H1 (cell line): ENCODE results near the gene ANXA2. TPM values are rescaled to one million over a fixed set of nuclear protein-coding genes. Genes with fewer than 3 reads are reported as not detected.

ENCODE experiments used
- CTCF ChIA-PET: fragments of 300-600 bp; sonication (Branson Sonifier 250); formaldehyde crosslinking; loops from one replicate; lab custom pipeline; 2021; ENCODE audit not compliant: partially characterized antibody; lab: Charles Lee
- POLR2A ChIA-PET: fragments of 300-600 bp; sonication (Branson Sonifier 250); formaldehyde crosslinking; loops from one replicate; lab custom pipeline; 2021; ENCODE audit warnings: inconsistent platforms; ENCODE audit not compliant: partially characterized antibody; lab: Charles Lee
- DNase-seq, 2 experiments: peaks; one replicate each; pipeline versions ENCODE4 v3.0.0 to v3.0.0-alpha.2; 2010 to 2022; ENCODE audit warnings: low spot score in 2 of 2, low read depth in 1 of 2, mixed read lengths in 1 of 2
- FAIRE-seq: peaks from 2 replicates; lab custom pipeline; 2011; peaks lifted over from hg19 to GRCh38; lab: Jason Lieb, UNC
- H2AFZ ChIP-seq: 2 replicates; pipeline ENCODE4 v1.8.1; 2012; ENCODE audit warnings: low read length, inconsistent platforms
- H2AK5ac ChIP-seq: 2 replicates; pipeline ENCODE4 v1.6.1; 2013; ENCODE audit warnings: low read depth, low read length
- H2BK120ac ChIP-seq: replicated peaks from 2 replicates; pipeline ENCODE3; 2013; ENCODE audit warnings: low read depth, low read length, inconsistent platforms
- H2BK12ac ChIP-seq: 2 replicates; pipeline ENCODE4 v1.6.1; 2013; ENCODE audit warnings: low read depth, low read length
- H2BK15ac ChIP-seq: 2 replicates; pipeline ENCODE4 v1.6.1; 2013; ENCODE audit warnings: low read length
- H2BK20ac ChIP-seq: 2 replicates; pipeline ENCODE4 v1.6.1; 2013; ENCODE audit warnings: low read length
- H2BK5ac ChIP-seq: 2 replicates; pipeline ENCODE4 v1.6.1; 2013; ENCODE audit warnings: low read depth, low read length
- H3K14ac ChIP-seq: 2 replicates; pipeline ENCODE4 v1.6.1; 2013; ENCODE audit warnings: inconsistent platforms; ENCODE audit not compliant: insufficient read length
- H3K18ac ChIP-seq: 2 replicates; pipeline ENCODE4 v1.6.1; 2013; ENCODE audit warnings: low read length; ENCODE audit errors: extremely low read depth
- H3K23ac ChIP-seq: 2 replicates; pipeline ENCODE4 v1.6.1; 2013; ENCODE audit warnings: inconsistent platforms; ENCODE audit not compliant: insufficient read length
- H3K23me2 ChIP-seq: 2 replicates; pipeline ENCODE4 v1.6.1; 2013; ENCODE audit warnings: low read depth, low read length
- H3K27ac ChIP-seq: 2 replicates; pipeline ENCODE4 v1.6.1; 2011; ENCODE audit warnings: low read depth, low read length, inconsistent platforms
- H3K27me3 ChIP-seq, 4 experiments: replicated peaks in 1 of 4; 1 replicate in 1 of 4; 2 replicates in 3 of 4; pipeline versions ENCODE4 v1.6.1 to v1.8.1; 2011 to 2013; ENCODE audit warnings: low read length in 3 of 4, mild to moderate bottlenecking in 3 of 4, inconsistent platforms in 2 of 4, mixed read lengths in 2 of 4, moderate library complexity in 1 of 4; ENCODE audit not compliant: control insufficient read depth in 3 of 4, insufficient read depth in 3 of 4; ENCODE audit errors: extremely low read depth in 1 of 4
- H3K36me3 ChIP-seq, 4 experiments: 2 replicates each; pipeline versions ENCODE4 v1.6.1 to v1.8.1; 2011 to 2013; ENCODE audit warnings: mild to moderate bottlenecking in 4 of 4, low read length in 3 of 4, moderate library complexity in 2 of 4, control low read depth in 1 of 4, inconsistent platforms in 1 of 4; ENCODE audit not compliant: insufficient read depth in 4 of 4, control insufficient read depth in 2 of 4
- H3K4ac ChIP-seq: replicated peaks from 2 replicates; pipeline ENCODE3; 2013; ENCODE audit warnings: low read length, low read depth, mixed read lengths, inconsistent platforms; ENCODE audit not compliant: insufficient read length
- H3K4me1 ChIP-seq, 4 experiments: replicated peaks in 1 of 4; 1 replicate in 1 of 4; 2 replicates in 3 of 4; pipeline versions ENCODE4 v1.6.1 to v1.8.1; 2011 to 2013; ENCODE audit warnings: low read length in 3 of 4, inconsistent platforms in 2 of 4, mixed read lengths in 1 of 4; ENCODE audit not compliant: insufficient read depth in 4 of 4, control insufficient read depth in 3 of 4
- H3K4me2 ChIP-seq, 2 experiments: 2 replicates each; pipeline versions ENCODE4 v1.6.1 to v1.8.1; 2011 to 2013; ENCODE audit warnings: low read depth in 2 of 2, low read length in 2 of 2, control low read depth in 1 of 2, inconsistent platforms in 1 of 2, mild to moderate bottlenecking in 1 of 2; ENCODE audit not compliant: insufficient read depth in 1 of 2
- H3K4me3 ChIP-seq, 4 experiments: fragments of 200-600, 300-600 bp in 1 of 4; sonication (generic), shearing (Covaris generic), sonication (Bioruptor Twin) in 1 of 4; 2 replicates each; pipeline versions ENCODE4 v1.5.1 to v1.8.1; 2011 to 2016; ENCODE audit warnings: low read length in 4 of 4, low read depth in 3 of 4, control low read depth in 2 of 4, inconsistent platforms in 2 of 4, mild to moderate bottlenecking in 2 of 4, mixed read lengths in 1 of 4, moderate library complexity in 1 of 4; ENCODE audit not compliant: insufficient read depth in 2 of 4; ENCODE audit errors: extremely low read depth in 1 of 4
- H3K56ac ChIP-seq: replicated peaks from 2 replicates; pipeline ENCODE3; 2013; ENCODE audit warnings: low read depth, mild to moderate bottlenecking, mixed read lengths, low read length, inconsistent platforms; ENCODE audit not compliant: insufficient read length
- H3K79me1 ChIP-seq: 2 replicates; pipeline ENCODE4 v1.6.1; 2013; ENCODE audit warnings: low read depth, low read length, control low read depth
- H3K79me2 ChIP-seq, 2 experiments: 2 replicates each; pipeline versions ENCODE4 v1.6.1 to v1.8.1; 2012 to 2013; ENCODE audit warnings: low read length in 2 of 2, mild to moderate bottlenecking in 2 of 2, inconsistent platforms in 1 of 2; ENCODE audit not compliant: insufficient read depth in 2 of 2, control insufficient read depth in 1 of 2
- H3K9ac ChIP-seq, 4 experiments: replicated peaks in 1 of 4; 1 replicate in 1 of 4; 2 replicates in 3 of 4; pipeline versions ENCODE4 v1.6.1 to v1.8.1; 2011 to 2013; ENCODE audit warnings: low read depth in 3 of 4, low read length in 3 of 4, control low read depth in 2 of 4, mild to moderate bottlenecking in 2 of 4, moderate library complexity in 2 of 4, inconsistent platforms in 1 of 4; ENCODE audit errors: extremely low read depth in 1 of 4
- H3K9me3 ChIP-seq, 2 experiments: 2 replicates each; pipeline versions ENCODE4 v1.6.1 to v1.8.1; 2012 to 2013; ENCODE audit warnings: mild to moderate bottlenecking in 2 of 2, moderate library complexity in 2 of 2, control low read depth in 1 of 2, inconsistent platforms in 1 of 2, low read depth in 1 of 2, low read length in 1 of 2, mixed read lengths in 1 of 2; ENCODE audit not compliant: insufficient read depth in 2 of 2
- H4K20me1 ChIP-seq, 2 experiments: replicated peaks in 1 of 2; 2 replicates each; pipeline versions ENCODE3 to v1.8.1; 2011 to 2013; ENCODE audit warnings: inconsistent platforms in 2 of 2, low read length in 2 of 2, mild to moderate bottlenecking in 1 of 2; ENCODE audit not compliant: insufficient read depth in 2 of 2, control insufficient read depth in 1 of 2
- H4K5ac ChIP-seq: 2 replicates; pipeline ENCODE4 v1.6.1; 2013; ENCODE audit warnings: low read length, low read depth, mixed read lengths, inconsistent platforms; ENCODE audit not compliant: insufficient read length
- H4K8ac ChIP-seq: 2 replicates; pipeline ENCODE4 v1.8.0; 2013; ENCODE audit warnings: mild to moderate bottlenecking, moderate library complexity, low read length, inconsistent platforms; ENCODE audit not compliant: insufficient read depth; ENCODE audit errors: extremely low read depth
- H4K91ac ChIP-seq: replicated peaks from 2 replicates; pipeline ENCODE3; 2013; ENCODE audit warnings: low read length, mixed read lengths, inconsistent platforms; ENCODE audit not compliant: insufficient read length
- CHD2 ChIP-seq: IDR thresholded peaks from 2 replicates; pipeline ENCODE4 v1.6.1; 2012; ENCODE audit warnings: low read length, improper control_type of control experiment
- FOSL1 ChIP-seq: IDR thresholded peaks from 2 replicates; pipeline ENCODE4 v1.6.1; 2011; ENCODE audit warnings: mild to moderate bottlenecking, low read depth, low read length, moderate library complexity; ENCODE audit not compliant: insufficient read depth
- HDAC2 ChIP-seq, 2 experiments: fragments of 300-600 bp in 1 of 2; sonication (generic) in 1 of 2; IDR thresholded peaks; 2 replicates each; pipeline ENCODE4 v1.6.1; 2011 to 2012; ENCODE audit warnings: low read depth in 2 of 2, low read length in 2 of 2, mild to moderate bottlenecking in 2 of 2, moderate library complexity in 2 of 2, borderline replicate concordance in 1 of 2, inconsistent platforms in 1 of 2
- KDM4A ChIP-seq: IDR thresholded peaks from one replicate; pipeline ENCODE4 v1.7.1; 2012; ENCODE audit warnings: low read depth, mild to moderate bottlenecking, moderate library complexity, low read length, inconsistent platforms; ENCODE audit not compliant: severe bottlenecking
- MAFK ChIP-seq: IDR thresholded peaks from 2 replicates; pipeline ENCODE4 v1.6.1; 2012; ENCODE audit warnings: low read depth, mild to moderate bottlenecking, improper control_type of control experiment, low read length
- MAX ChIP-seq: IDR thresholded peaks from 2 replicates; pipeline ENCODE4 v1.6.1; 2012; ENCODE audit warnings: inconsistent platforms
- NANOG ChIP-seq: IDR thresholded peaks from 2 replicates; pipeline ENCODE4 v1.6.1; 2011; ENCODE audit warnings: low read length, low read depth, mild to moderate bottlenecking, inconsistent platforms; ENCODE audit not compliant: insufficient read depth, poor library complexity, severe bottlenecking
- RNF2 ChIP-seq: fragments of 200-900, 300-1000 bp; sonication (generic); IDR thresholded peaks from 2 replicates; pipeline ENCODE4 v1.7.1; 2016; ENCODE audit warnings: borderline replicate concordance, low read depth, mild to moderate bottlenecking, antibody characterized with exemption, low read length; ENCODE audit not compliant: poor library complexity, severe bottlenecking; ENCODE audit errors: missing control alignments
- SIN3A ChIP-seq, 2 experiments: IDR thresholded peaks in 1 of 2; conservative IDR thresholded peaks in 1 of 2; 2 replicates each; pipeline ENCODE4 v1.6.1; 2011 to 2012; ENCODE audit warnings: low read length in 2 of 2, improper control_type of control experiment in 1 of 2, low read depth in 1 of 2, mild to moderate bottlenecking in 1 of 2
- SUZ12 ChIP-seq: fragments of 200-600 bp; sonication (generic); IDR thresholded peaks from 2 replicates; pipeline ENCODE4 v1.6.1; 2012; ENCODE audit warnings: mild to moderate bottlenecking, inconsistent platforms, low read length, moderate library complexity, mixed read lengths
- ZNF274 ChIP-seq: IDR thresholded peaks from 2 replicates; pipeline ENCODE4 v1.7.0; 2012; ENCODE audit warnings: low read length, borderline replicate concordance; ENCODE audit errors: extremely low read depth
- WGBS, 2 experiments: shearing (Covaris generic) in 1 of 2; methylation state at CpG; one replicate each; pipeline versions ENCODE4 v1.1.6 to v1.1.7; 2013 to 2015; ENCODE audit warnings: low lambda C conversion rate in 2 of 2, mixed read lengths in 2 of 2, inconsistent platforms in 1 of 2, low coverage in 1 of 2, missing lambda C conversion rate in 1 of 2; ENCODE audit not compliant: insufficient replicate concordance in 2 of 2, insufficient coverage in 1 of 2, insufficient read length in 1 of 2; ENCODE audit errors: extremely low coverage in 1 of 2, missing lambda C conversion rate in 1 of 2; 5-methylcytosine and 5-hydroxymethylcytosine counted together
- polyA plus RNA-seq, 7 experiments: library from polyadenylated mRNA; depleted of rRNA in 3 of 7; stranded (reverse) in 5 of 7; unstranded in 2 of 7; fragments of >200 nt in 5 of 7; fragments of 200-250 nt in 2 of 7; gene quantifications; 1 replicate in 5 of 7; 2 replicates in 1 of 7; 4 replicates in 1 of 7; pipeline versions ENCODE4 v1.2.1 to v1.2.3, GENCODE V29; 2011 to 2013; ENCODE audit warnings: missing spikeins in 2 of 7, mixed read lengths in 2 of 7
- total RNA-seq: library from RNA; stranded (reverse); fragmentation: NEBNext Ultra II Directional; extraction: Animal tissue kit (Norgen Biotek cat#: 25700); gene quantifications from 2 replicates; pipeline ENCODE4 v1.2.1, GENCODE V29; 2021

Gene ANXA2
- total and polyA plus RNA-seq, 2 of the 8 experiments (the other 6 are each of a cell fraction or from before 2014, with no cell fraction given), result 178 to 217 TPM

GRCh38 chr15:60364612-60364924 is 33.2 kb downstream of the ANXA2 start:
- Histone ChIP-seq H2BK20ac (no peak overlapping the region), H4K5ac (no peak overlapping the region), H3K4me3 (no peak overlapping the region), H3K79me1 (no peaks in the 10 kb centered on the region), H3K27me3 (peaks cover 0 to 1% (median 0%) of the 10 kb centered on the region in 4 experiments; a peak in 1 of 7 replicates), H3K23me2 (no peaks in the 10 kb centered on the region), H3K56ac (no peak overlapping the region), H3K9me3 (no peaks in the 10 kb centered on the region; a peak in 1 of 4 replicates), H2AFZ (no peak overlapping the region), H3K79me2 (no peaks in the 10 kb centered on the region), H3K9ac (no peak overlapping the region), H3K14ac (no peak overlapping the region), H4K8ac (no peak overlapping the region), H2BK5ac (no peak overlapping the region), H3K36me3 (peaks cover 0 to 20% (median 4%) of the 10 kb centered on the region in 4 experiments; a peak in 5 of 8 replicates), H2BK120ac (no peak overlapping the region), H4K20me1 (no peaks in the 10 kb centered on the region), H2AK5ac (no peak overlapping the region), H3K4me1 (no peaks in the 10 kb centered on the region), H2BK12ac (no peak overlapping the region), H3K23ac (no peak overlapping the region), H3K4ac (no peak overlapping the region), H2BK15ac (no peak overlapping the region), H3K18ac (no peak overlapping the region), H3K27ac (no peak overlapping the region), H3K4me2 (no peak overlapping the region), H4K91ac (no peak overlapping the region)
- ChIA-PET CTCF (interaction anchor here (1.9 to 8.4 kb wide), 2 partner anchors 42 to 157 kb away, joined by 4 to 78 read pairs; no protein-coding TSS in a partner anchor), POLR2A (interaction anchor here (1.3 kb wide), 1 partner anchor 34 kb away, joined by 3 read pairs; the partner anchor contains the start of gene ANXA2)
- DNase-seq (no peak), FAIRE-seq (no peak)
- WGBS, 2 experiments, result 91% methylated on average over 2 of the region's 2 CpGs; no CpG with 5 or more reads in 1 of the 2 experiments
- TF ChIP-seq HDAC2 (IDR thresholded peaks at IDR 0.05; ENCODE audit: borderline replicate concordance in 1 of 2, low read depth in 2 of 2, low read length in 2 of 2), result no peak
- TF ChIP-seq SUZ12, result no peak
- TF ChIP-seq FOSL1, result no peak
- no peak for TF ChIP-seq MAFK
- no peak for TF ChIP-seq SIN3A (conservative IDR thresholded peaks at IDR 0.05 in 1 of 2, IDR thresholded peaks at IDR 0.05 in 1 of 2; ENCODE audit: low read depth in 1 of 2, low read length in 2 of 2)
- TF ChIP-seq KDM4A, result no peak
- no peak for TF ChIP-seq NANOG
- no peak for TF ChIP-seq ZNF274
- no peak for TF ChIP-seq MAX
- no peak for TF ChIP-seq RNF2
- TF ChIP-seq CHD2, result no peak
